GM23338 (cell line): ENCODE data around the gene DCTN2. TPM values are rescaled to one million over a fixed set of nuclear protein-coding genes. Genes with fewer than 3 reads are reported as not detected.

ENCODE experiments used
- ATAC-seq: fragments of 200-7000 bp; cut with Tn5 transposase; 3 replicates; pipeline ENCODE4 v1.9.1; 2020
- DNase-seq: peaks from one replicate; pipeline ENCODE4 v3.0.0-alpha.2; 2015; ENCODE audit warnings: low spot score
- H2AFZ ChIP-seq: fragments of 200-600 bp; sonication (generic); 2 replicates; pipeline ENCODE4 v1.8.0; 2016; ENCODE audit warnings: antibody characterized with exemption, mild to moderate bottlenecking, moderate library complexity
- H3F3A ChIP-seq: fragments of 200-600 bp; sonication (generic); replicated peaks from 2 replicates; pipeline ENCODE4 v1.8.0; 2017; ENCODE audit warnings: antibody characterized with exemption, mixed run types, low read depth
- H3K27ac ChIP-seq: fragments of 200-600 bp; sonication (generic); 2 replicates; pipeline ENCODE4 v1.6.1; 2016; ENCODE audit warnings: low read depth
- H3K27me3 ChIP-seq: fragments of 200-600 bp; sonication (generic); 2 replicates; pipeline ENCODE4 v1.8.0; 2016; ENCODE audit warnings: mild to moderate bottlenecking, mixed run types, moderate library complexity; ENCODE audit not compliant: insufficient read depth
- H3K36me3 ChIP-seq: fragments of 200-600 bp; sonication (generic); 2 replicates; pipeline ENCODE4 v1.8.0; 2016; ENCODE audit warnings: mild to moderate bottlenecking; ENCODE audit not compliant: insufficient read depth
- H3K4me1 ChIP-seq: fragments of 200-600 bp; sonication (generic); 2 replicates; pipeline ENCODE4 v1.8.0; 2016; ENCODE audit warnings: mild to moderate bottlenecking, moderate library complexity; ENCODE audit not compliant: insufficient read depth
- H3K4me2 ChIP-seq: fragments of 200-600 bp; sonication (generic); 2 replicates; pipeline ENCODE4 v1.7.1; 2017; ENCODE audit warnings: mixed run types
- H3K4me3 ChIP-seq: fragments of 200-600 bp; sonication (generic); 2 replicates; pipeline ENCODE4 v1.6.1; 2016; ENCODE audit warnings: mixed run types
- H3K79me2 ChIP-seq: fragments of 200-600 bp; sonication (generic); replicated peaks from 2 replicates; pipeline ENCODE4 v1.8.0; 2017; ENCODE audit warnings: mild to moderate bottlenecking; ENCODE audit not compliant: insufficient read depth
- H3K9me2 ChIP-seq: fragments of 200-600 bp; sonication (generic); 2 replicates; pipeline ENCODE4 v1.8.0; 2017; ENCODE audit not compliant: insufficient read depth
- H4K20me1 ChIP-seq: fragments of 200-600 bp; sonication (generic); replicated peaks from 2 replicates; pipeline ENCODE4 v1.8.0; 2017; ENCODE audit warnings: mild to moderate bottlenecking; ENCODE audit not compliant: insufficient read depth
- H3K27ac Mint-ChIP-seq: 2 replicates; pipeline ENCODE4 v1.8.0; 2020; ENCODE audit warnings: inconsistent platforms, mild to moderate bottlenecking, moderate library complexity, mixed read lengths
- H3K27me3 Mint-ChIP-seq: 3 replicates; pipeline ENCODE4 v1.8.0; 2022; ENCODE audit warnings: low read depth, mild to moderate bottlenecking, moderate library complexity, mixed read lengths, inconsistent platforms; ENCODE audit not compliant: insufficient read depth, poor library complexity
- H3K36me3 Mint-ChIP-seq: 3 replicates; pipeline ENCODE4 v1.8.0; 2021; ENCODE audit warnings: low read depth, mild to moderate bottlenecking, inconsistent platforms, moderate library complexity, mixed read lengths
- H3K4me1 Mint-ChIP-seq: 3 replicates; pipeline ENCODE4 v1.8.0; 2020; ENCODE audit warnings: mild to moderate bottlenecking, inconsistent platforms, mixed read lengths
- H3K4me3 Mint-ChIP-seq: 3 replicates; pipeline ENCODE4 v1.8.0; 2021; ENCODE audit warnings: moderate library complexity, mild to moderate bottlenecking, inconsistent platforms, mixed read lengths
- H3K9me3 Mint-ChIP-seq: 3 replicates; pipeline ENCODE4 v1.8.0; 2020; ENCODE audit warnings: moderate library complexity, mild to moderate bottlenecking, inconsistent platforms, mixed read lengths
- CREB1 ChIP-seq: fragments of 250-450 bp; sonication (Bioruptor Pico); IDR thresholded peaks from 2 replicates; pipeline ENCODE4 v1.5.0; 2020; ENCODE audit warnings: low read depth, mild to moderate bottlenecking, moderate library complexity
- CTCF ChIP-seq, 2 experiments: fragments of 200-600 bp in 1 of 2; sonication (generic) in 1 of 2; conservative IDR thresholded peaks; 2 replicates each; pipeline versions ENCODE4 v1.5.1 to v1.6.1; 2016 to 2017; ENCODE audit warnings: antibody characterized with exemption in 2 of 2, low read depth in 2 of 2, mild to moderate bottlenecking in 2 of 2, moderate library complexity in 1 of 2
- JUNB ChIP-seq: IDR thresholded peaks from one replicate; pipeline ENCODE4 v1.6.1; 2016; ENCODE audit warnings: antibody characterized with exemption; ENCODE audit not compliant: unreplicated experiment
- NANOG ChIP-seq: IDR thresholded peaks from 2 replicates; pipeline ENCODE4 v1.6.1; 2016; ENCODE audit warnings: antibody characterized with exemption, borderline replicate concordance
- POLR2AphosphoS5 ChIP-seq: IDR thresholded peaks from 2 replicates; pipeline ENCODE4 v1.6.1; 2016; ENCODE audit warnings: antibody characterized with exemption, low read depth
- ZNF114 ChIP-seq: fragments of 250-450 bp; sonication (Bioruptor Pico); IDR thresholded peaks from 2 replicates; pipeline ENCODE4 v1.5.0; 2020; ENCODE audit warnings: mild to moderate bottlenecking, moderate library complexity
- ZNF331 ChIP-seq: fragments of 250-450 bp; sonication (Bioruptor Pico); IDR thresholded peaks from 2 replicates; pipeline ENCODE4 v1.5.0; 2020; ENCODE audit warnings: low read depth, mild to moderate bottlenecking, moderate library complexity
- polyA plus RNA-seq: library from polyadenylated mRNA; unstranded; fragments of >200 nt; fragmentation: Nextera tagmentation; extraction: Ambion mirVana; gene quantifications from 2 replicates; pipeline ENCODE4 v1.2.1, GENCODE V29; 2016
- total RNA-seq: library from RNA; depleted of rRNA; stranded (reverse); fragments of >200 nt; shearing (Covaris generic); gene quantifications from 2 replicates; pipeline ENCODE4 v1.2.3, GENCODE V29; 2014
- TF ChIP-seq, protein P1 (sequence below): fragments of 250-450 bp; sonication (Bioruptor Pico); IDR thresholded peaks from 2 replicates; pipeline ENCODE4 v1.5.0; 2020; ENCODE audit warnings: mild to moderate bottlenecking, moderate library complexity

Gene DCTN2
- total and polyA plus RNA-seq, 2 experiments from 2014 or later, result 56.1 to 157 TPM

DNA sequence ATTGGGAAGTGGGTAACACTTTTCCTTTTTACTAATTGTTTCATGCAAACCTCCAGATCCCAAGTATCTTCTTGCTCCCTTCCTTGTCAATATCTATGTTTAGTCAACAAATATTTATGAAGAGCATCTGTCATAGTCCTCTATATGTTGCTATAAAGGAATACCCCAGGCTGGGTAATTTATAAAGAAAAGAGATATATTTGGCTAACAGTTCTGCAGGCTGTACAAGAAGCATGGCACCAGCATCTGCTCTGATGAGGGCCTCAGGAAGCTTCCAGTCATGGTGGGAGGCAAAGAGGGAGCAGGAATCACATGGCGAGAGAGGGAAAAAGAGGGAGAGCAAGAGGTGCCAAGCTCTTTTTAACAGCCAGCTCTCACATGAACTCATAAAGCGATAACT, 7.5 kb upstream of the DCTN2 start:
- H3K79me2 ChIP-seq, result peaks cover 44% of the 10 kb centered on the region
- Mint-ChIP-seq H3K27me3 (peaks cover 3% of the 10 kb centered on the region), H3K27ac (no peak overlapping the region), H3K4me1 (peaks cover 48% of the 10 kb centered on the region), H3K4me3 (no peak overlapping the region), H3K9me3 (no peaks in the 10 kb centered on the region), H3K36me3 (no peaks in the 10 kb centered on the region; the same call in 2 of the 3 replicates)
- no peak for DNase-seq
- no peak for ATAC-seq
- H4K20me1 ChIP-seq, result peaks cover 20% of the 10 kb centered on the region
- no peaks in the 10 kb centered on the region for H3K27me3 ChIP-seq
- no peaks in the 10 kb centered on the region for H3K36me3 ChIP-seq
- no peaks in the 10 kb centered on the region for H3K9me2 ChIP-seq
- H2AFZ ChIP-seq, result no peak overlapping the region
- H3F3A ChIP-seq, result peaks cover 7% of the 10 kb centered on the region; the same call in 1 of the 2 replicates
- no peak overlapping the region for H3K27ac ChIP-seq
- no peak for TF ChIP-seq CTCF (conservative IDR thresholded peaks at IDR 0.05; ENCODE audit: low read depth in 2 of 2)
- H3K4me2 ChIP-seq, result no peak overlapping the region
- peaks cover 29% of the 10 kb centered on the region for H3K4me1 ChIP-seq
- no peak overlapping the region for H3K4me3 ChIP-seq

- Histone ChIP-seq H3K27me3 (peaks cover 5% of the 10 kb centered on the region; the same call in 1 of the 2 replicates), H3F3A (peaks cover 11% of the 10 kb centered on the region), H3K4me3 (no peak overlapping the region), H3K4me2 (no peak overlapping the region), H2AFZ (no peak overlapping the region), H3K79me2 (peaks cover 35% of the 10 kb centered on the region), H3K36me3 (no peaks in the 10 kb centered on the region), H3K27ac (no peak overlapping the region), H3K9me2 (no peaks in the 10 kb centered on the region), H4K20me1 (peaks cover 20% of the 10 kb centered on the region), H3K4me1 (peaks cover 38% of the 10 kb centered on the region)
- no peaks in the 10 kb centered on the region for H3K9me3 Mint-ChIP-seq
- TF ChIP-seq NANOG (no peak), ZNF331 (no peak), CTCF (conservative IDR thresholded peaks at IDR 0.05; ENCODE audit: low read depth in 2 of 2) (no peak), POLR2AphosphoS5 (no peak), JUNB (no peak), ZNF114 (CRISPR knock-in tag) (no peak), CREB1 (CRISPR knock-in tag) (no peak)
- TF ChIP-seq, protein P1, sequence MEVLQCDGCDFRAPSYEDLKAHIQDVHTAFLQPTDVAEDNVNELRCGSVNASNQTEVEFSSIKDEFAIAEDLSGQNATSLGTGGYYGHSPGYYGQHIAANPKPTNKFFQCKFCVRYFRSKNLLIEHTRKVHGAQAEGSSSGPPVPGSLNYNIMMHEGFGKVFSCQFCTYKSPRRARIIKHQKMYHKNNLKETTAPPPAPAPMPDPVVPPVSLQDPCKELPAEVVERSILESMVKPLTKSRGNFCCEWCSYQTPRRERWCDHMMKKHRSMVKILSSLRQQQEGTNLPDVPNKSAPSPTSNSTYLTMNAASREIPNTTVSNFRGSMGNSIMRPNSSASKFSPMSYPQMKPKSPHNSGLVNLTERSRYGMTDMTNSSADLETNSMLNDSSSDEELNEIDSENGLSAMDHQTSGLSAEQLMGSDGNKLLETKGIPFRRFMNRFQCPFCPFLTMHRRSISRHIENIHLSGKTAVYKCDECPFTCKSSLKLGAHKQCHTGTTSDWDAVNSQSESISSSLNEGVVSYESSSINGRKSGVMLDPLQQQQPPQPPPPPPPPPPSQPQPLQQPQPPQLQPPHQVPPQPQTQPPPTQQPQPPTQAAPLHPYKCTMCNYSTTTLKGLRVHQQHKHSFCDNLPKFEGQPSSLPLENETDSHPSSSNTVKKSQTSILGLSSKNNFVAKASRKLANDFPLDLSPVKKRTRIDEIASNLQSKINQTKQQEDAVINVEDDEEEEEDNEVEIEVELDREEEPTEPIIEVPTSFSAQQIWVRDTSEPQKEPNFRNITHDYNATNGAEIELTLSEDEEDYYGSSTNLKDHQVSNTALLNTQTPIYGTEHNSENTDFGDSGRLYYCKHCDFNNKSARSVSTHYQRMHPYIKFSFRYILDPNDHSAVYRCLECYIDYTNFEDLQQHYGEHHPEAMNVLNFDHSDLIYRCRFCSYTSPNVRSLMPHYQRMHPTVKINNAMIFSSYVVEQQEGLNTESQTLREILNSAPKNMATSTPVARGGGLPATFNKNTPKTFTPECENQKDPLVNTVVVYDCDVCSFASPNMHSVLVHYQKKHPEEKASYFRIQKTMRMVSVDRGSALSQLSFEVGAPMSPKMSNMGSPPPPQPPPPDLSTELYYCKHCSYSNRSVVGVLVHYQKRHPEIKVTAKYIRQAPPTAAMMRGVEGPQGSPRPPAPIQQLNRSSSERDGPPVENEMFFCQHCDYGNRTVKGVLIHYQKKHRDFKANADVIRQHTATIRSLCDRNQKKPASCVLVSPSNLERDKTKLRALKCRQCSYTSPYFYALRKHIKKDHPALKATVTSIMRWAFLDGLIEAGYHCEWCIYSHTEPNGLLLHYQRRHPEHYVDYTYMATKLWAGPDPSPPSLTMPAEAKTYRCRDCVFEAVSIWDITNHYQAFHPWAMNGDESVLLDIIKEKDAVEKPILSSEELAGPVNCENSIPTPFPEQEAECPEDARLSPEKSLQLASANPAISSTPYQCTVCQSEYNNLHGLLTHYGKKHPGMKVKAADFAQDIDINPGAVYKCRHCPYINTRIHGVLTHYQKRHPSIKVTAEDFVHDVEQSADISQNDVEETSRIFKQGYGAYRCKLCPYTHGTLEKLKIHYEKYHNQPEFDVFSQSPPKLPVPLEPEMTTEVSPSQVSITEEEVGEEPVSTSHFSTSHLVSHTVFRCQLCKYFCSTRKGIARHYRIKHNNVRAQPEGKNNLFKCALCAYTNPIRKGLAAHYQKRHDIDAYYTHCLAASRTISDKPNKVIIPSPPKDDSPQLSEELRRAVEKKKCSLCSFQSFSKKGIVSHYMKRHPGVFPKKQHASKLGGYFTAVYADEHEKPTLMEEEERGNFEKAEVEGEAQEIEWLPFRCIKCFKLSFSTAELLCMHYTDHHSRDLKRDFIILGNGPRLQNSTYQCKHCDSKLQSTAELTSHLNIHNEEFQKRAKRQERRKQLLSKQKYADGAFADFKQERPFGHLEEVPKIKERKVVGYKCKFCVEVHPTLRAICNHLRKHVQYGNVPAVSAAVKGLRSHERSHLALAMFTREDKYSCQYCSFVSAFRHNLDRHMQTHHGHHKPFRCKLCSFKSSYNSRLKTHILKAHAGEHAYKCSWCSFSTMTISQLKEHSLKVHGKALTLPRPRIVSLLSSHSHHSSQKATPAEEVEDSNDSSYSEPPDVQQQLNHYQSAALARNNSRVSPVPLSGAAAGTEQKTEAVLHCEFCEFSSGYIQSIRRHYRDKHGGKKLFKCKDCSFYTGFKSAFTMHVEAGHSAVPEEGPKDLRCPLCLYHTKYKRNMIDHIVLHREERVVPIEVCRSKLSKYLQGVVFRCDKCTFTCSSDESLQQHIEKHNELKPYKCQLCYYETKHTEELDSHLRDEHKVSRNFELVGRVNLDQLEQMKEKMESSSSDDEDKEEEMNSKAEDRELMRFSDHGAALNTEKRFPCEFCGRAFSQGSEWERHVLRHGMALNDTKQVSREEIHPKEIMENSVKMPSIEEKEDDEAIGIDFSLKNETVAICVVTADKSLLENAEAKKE (CRISPR knock-in tag), result no peak
- no peak overlapping the region; the same call in 2 of the 3 replicates for H3K4me3 Mint-ChIP-seq
- peaks cover 56% of the 10 kb centered on the region for H3K4me1 Mint-ChIP-seq
- DNase-seq, result no peak
- H3K27ac Mint-ChIP-seq, result no peak overlapping the region
- no peak for ATAC-seq
- H3K36me3 Mint-ChIP-seq, result no peaks in the 10 kb centered on the region; the same call in 2 of the 3 replicates
- peaks cover 8% of the 10 kb centered on the region for H3K27me3 Mint-ChIP-seq
Observed at GRCh38 chr12:57553343-57554202, 6.6 kb upstream of the DCTN2 start.
